Loucy (cell line): Measurements from ENCODE around the gene STPG2.
"Not testable (repeated sequence)": the region's sequence is repeated elsewhere in the genome, so short reads cannot be mapped to it uniquely, and the experiment has no call there.

Experiments
- H2AFZ ChIP-seq: fragments of 200-600 bp; sonication (generic); 2 replicates; pipeline ENCODE4 v1.6.0; 2016; ENCODE audit warnings: antibody characterized with exemption, mild to moderate bottlenecking, low read length, moderate library complexity
- H3F3A ChIP-seq: fragments of 200-600 bp; 2 replicates; pipeline ENCODE4 v1.6.0; 2016; ENCODE audit warnings: antibody characterized with exemption, low read depth, mild to moderate bottlenecking
- H3K27me3 ChIP-seq: fragments of 200-600 bp; sonication (generic); 2 replicates; pipeline ENCODE4 v1.6.1; 2014; ENCODE audit warnings: low read length, mild to moderate bottlenecking; ENCODE audit not compliant: insufficient read depth, poor library complexity, severe bottlenecking
- H3K36me3 ChIP-seq: fragments of 200-600 bp; sonication (generic); 2 replicates; pipeline ENCODE4 v1.6.1; 2016; ENCODE audit warnings: low read length; ENCODE audit not compliant: insufficient read depth
- H3K4me1 ChIP-seq: fragments of 200-600 bp; sonication (generic); 2 replicates; pipeline ENCODE4 v1.5.1; 2014; ENCODE audit warnings: low read length, mild to moderate bottlenecking; ENCODE audit not compliant: insufficient read depth, poor library complexity, severe bottlenecking
- H3K4me2 ChIP-seq: fragments of 200-600 bp; sonication (generic); 2 replicates; pipeline ENCODE4 v1.6.0; 2014; ENCODE audit warnings: antibody characterized with exemption, low read length, low read depth, mild to moderate bottlenecking; ENCODE audit not compliant: poor library complexity, severe bottlenecking
- H3K4me3 ChIP-seq: fragments of 200-600 bp; sonication (generic); 2 replicates; pipeline ENCODE4 v1.5.1; 2014; ENCODE audit warnings: low read length, mild to moderate bottlenecking, mixed read lengths; ENCODE audit not compliant: poor library complexity, severe bottlenecking
- H3K79me2 ChIP-seq: fragments of 200-600 bp; sonication (generic); 2 replicates; pipeline ENCODE4 v1.6.1; 2014; ENCODE audit warnings: low read length; ENCODE audit not compliant: insufficient read depth
- H3K9ac ChIP-seq: fragments of 200-600 bp; sonication (generic); 2 replicates; pipeline ENCODE4 v1.6.0; 2014; ENCODE audit warnings: mild to moderate bottlenecking, low read depth, low read length, moderate library complexity; ENCODE audit not compliant: poor library complexity, severe bottlenecking
- H3K9me2 ChIP-seq: fragments of 200-600 bp; sonication (generic); replicated peaks from 2 replicates; pipeline ENCODE4 v1.6.1; 2016; ENCODE audit warnings: low read depth, low read length, mixed read lengths
- H3K9me3 ChIP-seq: fragments of 200-600 bp; sonication (generic); 2 replicates; pipeline ENCODE4 v1.6.1; 2014; ENCODE audit warnings: mild to moderate bottlenecking, antibody characterized with exemption, low read length, low read depth; ENCODE audit not compliant: insufficient read depth
- H4K20me1 ChIP-seq: fragments of 200-600 bp; sonication (generic); 2 replicates; pipeline ENCODE4 v1.6.0; 2014; ENCODE audit warnings: antibody characterized with exemption, low read length, mild to moderate bottlenecking; ENCODE audit not compliant: insufficient read depth, poor library complexity, severe bottlenecking
- EZH2phosphoT487 ChIP-seq: fragments of 200-600 bp; IDR thresholded peaks from 2 replicates; pipeline ENCODE4 v1.6.1; 2018; ENCODE audit warnings: antibody characterized with exemption, mild to moderate bottlenecking, moderate library complexity, borderline replicate concordance
- TF ChIP-seq, protein P1 (sequence below): fragments of 200-600 bp; sonication (generic); conservative IDR thresholded peaks from 2 replicates; pipeline ENCODE4 v1.5.1; 2014; ENCODE audit warnings: mild to moderate bottlenecking, antibody characterized with exemption, low read length

Gene STPG2

GRCh38 chr4:97911236-97911906, 231.9 kb downstream of the STPG2 start:
- no peak for TF ChIP-seq EZH2phosphoT487
- TF ChIP-seq, protein P1, sequence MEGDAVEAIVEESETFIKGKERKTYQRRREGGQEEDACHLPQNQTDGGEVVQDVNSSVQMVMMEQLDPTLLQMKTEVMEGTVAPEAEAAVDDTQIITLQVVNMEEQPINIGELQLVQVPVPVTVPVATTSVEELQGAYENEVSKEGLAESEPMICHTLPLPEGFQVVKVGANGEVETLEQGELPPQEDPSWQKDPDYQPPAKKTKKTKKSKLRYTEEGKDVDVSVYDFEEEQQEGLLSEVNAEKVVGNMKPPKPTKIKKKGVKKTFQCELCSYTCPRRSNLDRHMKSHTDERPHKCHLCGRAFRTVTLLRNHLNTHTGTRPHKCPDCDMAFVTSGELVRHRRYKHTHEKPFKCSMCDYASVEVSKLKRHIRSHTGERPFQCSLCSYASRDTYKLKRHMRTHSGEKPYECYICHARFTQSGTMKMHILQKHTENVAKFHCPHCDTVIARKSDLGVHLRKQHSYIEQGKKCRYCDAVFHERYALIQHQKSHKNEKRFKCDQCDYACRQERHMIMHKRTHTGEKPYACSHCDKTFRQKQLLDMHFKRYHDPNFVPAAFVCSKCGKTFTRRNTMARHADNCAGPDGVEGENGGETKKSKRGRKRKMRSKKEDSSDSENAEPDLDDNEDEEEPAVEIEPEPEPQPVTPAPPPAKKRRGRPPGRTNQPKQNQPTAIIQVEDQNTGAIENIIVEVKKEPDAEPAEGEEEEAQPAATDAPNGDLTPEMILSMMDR: no peak
- Histone ChIP-seq H3K36me3 (no peaks in the 10 kb centered on the region), H2AFZ (no peak overlapping the region), H3K9me3 (no peaks in the 10 kb centered on the region), H3K9ac (no peak overlapping the region), H3F3A (no peaks in the 10 kb centered on the region), H3K79me2 (no peaks in the 10 kb centered on the region), H3K4me3 (no peak overlapping the region), H3K4me1 (no peaks in the 10 kb centered on the region), H4K20me1 (no peaks in the 10 kb centered on the region), H3K4me2 (no peak overlapping the region), H3K27me3 (no peaks in the 10 kb centered on the region), H3K9me2 (no peaks in the 10 kb centered on the region)

GRCh38 chr4:97910005-97910404, 233.3 kb downstream of the STPG2 start:
- Histone ChIP-seq H2AFZ (no peak overlapping the region), H3K4me1 (no peaks in the 10 kb centered on the region), H4K20me1 (no peaks in the 10 kb centered on the region), H3K4me2 (no peak overlapping the region), H3K36me3 (no peaks in the 10 kb centered on the region), H3K9me3 (no peaks in the 10 kb centered on the region), H3K79me2 (no peaks in the 10 kb centered on the region), H3K4me3 (no peak overlapping the region), H3K9ac (no peak overlapping the region), H3K27me3 (no peaks in the 10 kb centered on the region), H3F3A (no peaks in the 10 kb centered on the region), H3K9me2 (no peaks in the 10 kb centered on the region)
- TF ChIP-seq, protein P1: peak; percentile 46
- no peak for TF ChIP-seq EZH2phosphoT487

GRCh38 chr4:97903436-97904189, 239.7 kb downstream of the STPG2 start:
- not testable (repeated sequence) for H3F3A ChIP-seq, H3K4me2 ChIP-seq, H3K27me3 ChIP-seq, H4K20me1 ChIP-seq, H2AFZ ChIP-seq, H3K4me3 ChIP-seq, H3K79me2 ChIP-seq, H3K4me1 ChIP-seq, H3K9me2 ChIP-seq, H3K36me3 ChIP-seq, H3K9ac ChIP-seq, H3K9me3 ChIP-seq
